Thymus (tissue), 11 donors: ENCODE measurements around the gene RAPGEF3. TPM values are rescaled to one million over a fixed set of nuclear protein-coding genes. Genes with fewer than 3 reads are reported as not detected.
A peak's percentile ranks its signal among the peaks of the same experiment; 100 is the strongest.

Source experiments
- DNase-seq, 9 donors: peaks; one replicate each; pipeline ENCODE4 v3.0.0-alpha.2; 2013; ENCODE audit warnings: low spot score in 9 of 9, low read depth in 6 of 9, missing footprints in 1 of 9
- H3K27ac ChIP-seq, 2 donors: one replicate each; pipeline ENCODE4 v1.5.1; 2013; ENCODE audit warnings: control low read depth in 1 of 2, low read depth in 1 of 2, low read length in 1 of 2, mild to moderate bottlenecking in 1 of 2, moderate library complexity in 1 of 2
- H3K27me3 ChIP-seq, 2 donors: one replicate each; pipeline ENCODE4 v1.5.1; 2013; ENCODE audit warnings: low read length in 1 of 2; ENCODE audit not compliant: control insufficient read depth in 2 of 2, insufficient read depth in 1 of 2
- H3K36me3 ChIP-seq, 2 donors: one replicate each; pipeline ENCODE4 v1.5.1; 2013; ENCODE audit warnings: low read length in 1 of 2, mild to moderate bottlenecking in 1 of 2, moderate library complexity in 1 of 2; ENCODE audit not compliant: control insufficient read depth in 2 of 2, insufficient read depth in 2 of 2
- H3K4me1 ChIP-seq, 2 donors: one replicate each; pipeline ENCODE4 v1.5.1; 2013; ENCODE audit warnings: low read length in 2 of 2; ENCODE audit not compliant: control insufficient read depth in 2 of 2, insufficient read depth in 2 of 2
- H3K4me3 ChIP-seq, 2 donors: one replicate each; pipeline ENCODE4 v1.5.1; 2013; ENCODE audit warnings: low read length in 2 of 2, control low read depth in 1 of 2, mild to moderate bottlenecking in 1 of 2
- H3K9me3 ChIP-seq, 2 donors: one replicate each; pipeline ENCODE4 v1.5.1; 2013; ENCODE audit warnings: low read length in 1 of 2, mild to moderate bottlenecking in 1 of 2; ENCODE audit not compliant: control insufficient read depth in 2 of 2, insufficient read depth in 1 of 2
- WGBS: extraction: QIAGEN DNeasy Blood & Tissue Kit; methylation state at CpG from one replicate; pipeline ENCODE4 v1.1.7; 2013; 5-methylcytosine and 5-hydroxymethylcytosine counted together
- polyA plus RNA-seq: library from polyadenylated mRNA; stranded (reverse); fragments of 200-250 nt; gene quantifications from one replicate; pipeline ENCODE4 v1.2.3, GENCODE V29; 2013
- total RNA-seq: library from RNA; stranded (reverse); fragments of 120-200 nt; gene quantifications from one replicate; pipeline ENCODE4 v1.2.4, GENCODE V29; 2013
- donor health status: healthy.

RAPGEF3 gene
- total and polyA plus RNA-seq, 2 donors, result 1.6 to 20.9 TPM

DNA sequence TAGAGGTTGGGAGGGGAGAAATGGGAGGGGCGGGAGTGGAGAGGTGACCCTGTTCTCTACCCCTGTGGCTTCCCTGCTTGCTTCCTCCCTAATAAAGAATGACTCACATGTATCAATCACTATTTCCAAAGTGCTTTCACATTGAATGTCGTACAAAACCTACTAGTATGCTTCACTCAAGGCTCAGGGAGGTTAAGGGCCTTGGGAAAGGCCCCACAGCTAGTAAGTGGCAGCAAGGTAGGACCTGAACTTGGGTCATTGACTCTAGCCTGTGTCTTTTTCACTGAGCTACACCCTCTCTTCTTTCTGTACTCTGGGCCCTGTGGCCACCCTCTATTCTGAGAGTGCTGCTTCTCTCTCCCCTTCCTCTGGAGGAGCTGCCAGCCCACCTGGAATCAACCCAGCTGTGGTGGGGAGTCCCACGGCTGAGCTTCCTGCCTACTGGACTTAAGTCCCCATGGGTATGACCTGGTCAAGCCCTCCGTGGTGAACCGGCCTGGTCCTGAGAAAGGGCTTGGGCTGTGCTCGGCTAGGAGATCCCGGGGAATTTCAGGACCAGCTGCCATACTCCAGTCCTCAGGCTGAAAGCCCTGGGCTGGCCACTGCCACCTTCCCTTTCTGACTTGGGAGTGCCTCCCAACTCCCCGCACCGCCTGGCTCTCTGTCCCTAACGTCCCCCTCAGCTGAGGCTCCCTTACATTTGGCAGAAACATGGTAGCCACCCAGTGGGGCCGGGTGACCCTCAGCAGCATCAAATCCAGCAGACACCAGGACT is 27.4 kb upstream of the RAPGEF3 start:
- Histone ChIP-seq H3K27me3 (no peaks in the 10 kb centered on the region), H3K36me3 (peaks cover 97 to 98% of the 10 kb centered on the region in 2 donors), H3K4me3 (no peak overlapping the region), H3K4me1 (peaks cover 0 to 3% of the 10 kb centered on the region in 2 donors), H3K27ac (no peak overlapping the region), H3K9me3 (no peaks in the 10 kb centered on the region)
- 96% methylated on average over 11 of the region's 11 CpGs for WGBS
- DNase-seq, result no peak

DNA sequence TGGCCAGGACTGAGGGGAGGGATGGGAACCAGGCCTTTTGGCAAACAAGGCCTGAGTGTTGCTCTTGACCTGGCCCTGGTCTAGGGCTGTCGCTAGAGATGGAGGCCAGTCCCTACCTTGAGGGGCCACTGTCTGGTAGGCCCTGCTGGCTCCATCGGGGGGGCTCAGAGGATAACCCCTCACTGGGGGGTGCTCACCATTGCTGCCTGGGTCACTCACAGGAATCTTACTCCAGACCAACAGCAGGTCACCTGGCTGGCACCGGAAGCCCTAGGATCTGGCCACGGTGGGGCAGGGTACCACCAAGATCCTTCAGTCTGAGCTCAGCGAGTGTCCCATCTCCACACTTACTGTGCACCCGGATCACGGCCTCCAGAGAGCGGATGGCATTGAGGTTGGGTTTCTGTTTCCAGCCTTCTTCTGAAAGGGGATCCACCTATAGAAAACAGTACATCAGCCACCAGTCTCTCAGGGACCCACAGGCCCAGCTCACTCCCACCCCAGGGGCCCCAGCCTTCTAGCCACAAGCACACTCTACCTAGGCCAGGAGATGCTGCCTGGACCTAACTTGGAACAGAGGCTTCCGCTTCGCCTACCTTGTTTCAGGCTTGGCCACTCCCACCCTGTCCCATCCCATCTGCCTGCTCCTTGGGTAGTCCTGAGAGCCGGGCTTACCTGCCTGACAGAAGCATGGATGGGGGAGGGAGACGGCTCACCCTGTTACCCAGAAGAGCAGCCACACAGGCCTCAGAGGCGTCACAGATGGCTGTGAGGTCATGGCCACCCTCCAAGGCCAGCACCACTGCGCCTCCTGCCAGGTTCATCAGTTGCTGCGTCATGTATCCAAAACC is 26.6 kb upstream of the RAPGEF3 start:
- no peaks in the 10 kb centered on the region for H3K27me3 ChIP-seq
- no peak overlapping the region for H3K4me3 ChIP-seq
- no peak for DNase-seq
- H3K27ac ChIP-seq, result no peak overlapping the region
- H3K4me1 ChIP-seq, result peaks cover 0 to 3% of the 10 kb centered on the region in 2 donors
- H3K9me3 ChIP-seq, result no peaks in the 10 kb centered on the region
- peaks cover 89 to 90% of the 10 kb centered on the region in 2 donors for H3K36me3 ChIP-seq
- 92% methylated on average over 15 of the region's 15 CpGs for WGBS

DNA sequence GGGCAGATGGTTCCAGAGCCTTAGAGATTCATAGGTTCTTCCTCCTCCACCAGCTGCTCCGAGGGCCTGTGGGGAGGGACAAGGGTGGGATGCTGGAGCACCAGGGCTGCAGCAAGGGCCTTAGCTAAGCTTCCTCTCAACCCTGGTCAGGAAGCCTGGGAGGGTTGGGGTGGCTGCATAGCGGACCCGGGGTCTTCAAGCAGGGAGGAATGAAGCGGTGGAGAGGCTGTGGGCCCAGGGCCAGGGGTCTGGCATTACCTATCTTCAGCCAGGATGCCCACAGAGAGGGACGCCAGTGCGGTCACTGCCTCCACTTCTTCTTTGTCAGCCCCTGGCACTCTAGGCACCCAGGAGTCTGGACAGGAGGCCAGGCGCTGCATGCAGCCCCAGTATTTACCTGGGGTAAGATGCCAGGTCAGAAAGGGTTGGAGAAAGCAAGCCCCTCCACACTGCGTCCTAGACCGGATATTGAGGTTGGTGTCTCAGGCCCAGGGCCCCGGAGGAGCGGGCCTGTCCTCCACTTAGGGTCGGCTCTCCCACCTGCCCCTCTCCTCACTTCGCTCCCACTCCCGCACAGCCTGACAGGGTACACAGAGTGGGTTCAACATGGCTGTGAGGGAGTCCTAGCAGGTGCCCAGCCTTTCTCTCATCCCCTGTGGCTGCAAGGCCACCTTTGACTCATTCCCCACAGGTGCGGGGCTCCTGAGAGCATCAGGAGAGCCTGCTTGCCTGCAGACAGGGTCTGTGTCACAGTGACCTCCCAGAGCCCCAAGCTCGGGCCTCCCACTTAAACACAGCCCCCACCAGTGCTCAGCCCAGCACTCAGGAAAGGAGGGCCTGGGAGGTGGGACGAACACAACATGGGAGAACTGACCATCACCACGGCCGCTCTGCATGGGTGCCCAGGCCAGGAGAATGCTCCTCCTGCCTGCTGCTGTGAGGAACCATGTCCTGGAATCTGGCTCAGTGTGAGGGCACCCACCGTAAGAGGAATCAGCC is 25.4 kb upstream of the RAPGEF3 start:
- H3K9me3 ChIP-seq, result no peaks in the 10 kb centered on the region
- peaks cover 0 to 11% of the 10 kb centered on the region in 2 donors for H3K4me1 ChIP-seq
- DNase-seq, result no peak
- WGBS, result 96% methylated on average over 20 of the region's 20 CpGs
- peaks cover 79 to 80% of the 10 kb centered on the region in 2 donors for H3K36me3 ChIP-seq
- no peaks in the 10 kb centered on the region for H3K27me3 ChIP-seq
- no peak overlapping the region for H3K4me3 ChIP-seq
- peak overlapping the region in 1 of 2 donors; percentile 14 for H3K27ac ChIP-seq

DNA sequence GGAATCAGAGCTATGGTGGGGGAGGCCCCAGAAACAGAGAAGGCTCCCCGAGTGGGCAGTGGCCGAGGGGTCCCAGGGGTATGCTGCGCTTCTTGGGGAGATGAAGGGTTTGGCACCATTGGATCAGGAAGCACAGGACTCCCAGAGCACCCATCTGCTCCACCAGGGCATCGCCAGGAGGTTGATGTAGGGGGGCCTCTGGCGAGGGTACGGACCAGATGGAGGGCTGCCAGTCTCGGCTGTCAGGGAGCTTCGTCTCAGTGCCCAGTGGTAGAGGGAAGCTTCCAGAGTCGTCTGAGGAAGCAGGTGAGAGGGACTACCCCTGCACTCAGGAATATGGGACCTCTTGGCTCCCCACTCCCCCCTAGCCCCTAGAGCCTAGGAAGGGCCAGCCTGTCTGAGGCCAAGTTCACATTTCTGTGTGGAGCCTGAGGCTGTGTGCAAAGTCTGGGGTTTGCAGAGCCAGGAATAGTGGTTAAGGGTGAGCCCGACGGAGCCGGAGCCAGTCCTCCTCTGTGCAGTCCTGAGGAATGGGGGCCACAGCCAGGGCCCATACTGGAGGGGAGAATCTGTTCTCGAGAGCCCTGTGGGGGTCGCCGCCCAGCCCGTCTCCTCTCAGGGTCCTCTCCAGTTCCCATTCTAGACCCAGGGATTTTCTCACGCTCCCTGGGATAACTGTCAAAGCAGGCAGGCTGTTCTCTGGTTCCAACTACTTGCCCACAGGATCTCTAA is 24.5 kb upstream of the RAPGEF3 start:
- no peak for DNase-seq
- no peak overlapping the region for H3K4me3 ChIP-seq
- no peaks in the 10 kb centered on the region for H3K27me3 ChIP-seq
- peaks cover 0 to 17% of the 10 kb centered on the region in 2 donors for H3K4me1 ChIP-seq
- no peaks in the 10 kb centered on the region for H3K9me3 ChIP-seq
- H3K36me3 ChIP-seq, result peaks cover 69 to 71% of the 10 kb centered on the region in 2 donors
- peak overlapping the region; percentile 14 to 43 for H3K27ac ChIP-seq
- 95% methylated on average over 17 of the region's 17 CpGs for WGBS

DNA sequence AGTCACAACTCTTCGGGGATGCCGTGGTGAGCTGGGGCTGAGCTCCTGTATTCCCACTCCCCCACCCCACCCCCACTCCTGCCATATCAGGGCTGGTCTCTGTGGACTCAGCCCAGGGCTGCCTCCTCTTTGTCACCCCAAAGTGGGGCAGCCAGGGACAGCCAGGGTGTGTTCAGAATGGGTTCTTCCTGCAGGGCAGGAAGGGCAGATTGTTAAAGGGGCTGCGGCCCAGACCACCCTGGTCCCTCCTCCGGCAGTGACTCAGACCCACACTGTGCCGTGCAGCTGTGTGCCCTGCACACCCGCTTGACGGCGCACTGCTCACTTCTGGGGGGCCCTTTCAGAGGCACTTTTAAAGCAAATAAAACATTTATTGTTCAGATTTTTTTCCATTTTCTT is 23.7 kb upstream of the RAPGEF3 start:
- Histone ChIP-seq H3K27me3 (no peaks in the 10 kb centered on the region), H3K9me3 (no peaks in the 10 kb centered on the region), H3K4me3 (no peak overlapping the region), H3K27ac (peak overlapping the region; percentile 65 to 72), H3K4me1 (peaks cover 5 to 25% of the 10 kb centered on the region in 2 donors), H3K36me3 (peaks cover 61 to 63% of the 10 kb centered on the region in 2 donors)
- WGBS, result 88% methylated on average over 8 of the region's 8 CpGs
- DNase-seq, result no peak

DNA sequence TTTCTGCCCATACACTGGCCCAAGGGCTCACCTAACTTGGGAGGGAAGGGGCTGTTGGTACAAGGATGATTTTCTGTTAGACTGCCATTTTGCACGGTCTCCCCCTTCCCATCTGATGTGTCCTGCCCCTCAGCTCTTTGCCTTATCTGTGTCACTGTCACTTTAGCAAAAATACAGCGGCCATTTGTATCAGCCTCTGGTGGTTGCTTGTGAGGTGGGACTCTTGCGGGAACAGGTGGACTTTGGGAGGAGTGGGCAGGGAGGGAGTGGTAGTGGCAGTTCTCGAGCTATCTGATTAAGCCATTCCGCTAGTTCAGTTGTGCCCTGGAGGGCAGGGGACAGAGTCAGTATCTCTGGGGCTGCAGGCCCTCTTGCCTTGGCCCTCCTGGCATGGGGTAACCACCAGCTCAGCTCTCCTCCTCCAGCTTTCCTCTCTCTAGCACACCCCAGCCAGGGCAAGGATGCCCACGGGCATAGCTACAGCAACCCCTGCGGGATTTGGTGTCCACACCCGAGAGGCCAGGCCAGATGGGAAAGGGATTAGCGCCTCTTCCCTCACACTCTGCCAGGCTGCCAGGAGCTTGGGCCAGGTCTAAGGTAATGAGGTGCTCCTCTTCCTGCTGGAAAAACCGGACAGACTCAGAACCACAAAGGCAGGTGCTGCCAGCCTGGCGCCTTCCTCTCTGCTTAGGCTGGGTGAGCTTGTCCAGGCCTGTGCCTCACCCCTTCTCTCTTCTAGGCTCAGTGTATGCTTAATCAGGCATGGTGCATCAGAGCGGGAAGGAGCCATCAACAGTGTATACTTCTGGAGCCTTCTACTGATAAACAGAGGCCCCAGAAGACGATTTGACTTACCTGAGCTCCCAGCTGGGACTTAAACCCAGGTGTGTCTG is 23.0 kb upstream of the RAPGEF3 start:
- Histone ChIP-seq H3K27ac (peak overlapping the region; percentile 65 to 72), H3K36me3 (peaks cover 55 to 56% of the 10 kb centered on the region in 2 donors), H3K9me3 (no peaks in the 10 kb centered on the region), H3K27me3 (no peaks in the 10 kb centered on the region), H3K4me1 (peaks cover 7 to 29% of the 10 kb centered on the region in 2 donors), H3K4me3 (no peak overlapping the region)
- peak in 1 of 9 donors; percentile 39 for DNase-seq
- WGBS, result 94% methylated on average over 13 of the region's 13 CpGs

DNA sequence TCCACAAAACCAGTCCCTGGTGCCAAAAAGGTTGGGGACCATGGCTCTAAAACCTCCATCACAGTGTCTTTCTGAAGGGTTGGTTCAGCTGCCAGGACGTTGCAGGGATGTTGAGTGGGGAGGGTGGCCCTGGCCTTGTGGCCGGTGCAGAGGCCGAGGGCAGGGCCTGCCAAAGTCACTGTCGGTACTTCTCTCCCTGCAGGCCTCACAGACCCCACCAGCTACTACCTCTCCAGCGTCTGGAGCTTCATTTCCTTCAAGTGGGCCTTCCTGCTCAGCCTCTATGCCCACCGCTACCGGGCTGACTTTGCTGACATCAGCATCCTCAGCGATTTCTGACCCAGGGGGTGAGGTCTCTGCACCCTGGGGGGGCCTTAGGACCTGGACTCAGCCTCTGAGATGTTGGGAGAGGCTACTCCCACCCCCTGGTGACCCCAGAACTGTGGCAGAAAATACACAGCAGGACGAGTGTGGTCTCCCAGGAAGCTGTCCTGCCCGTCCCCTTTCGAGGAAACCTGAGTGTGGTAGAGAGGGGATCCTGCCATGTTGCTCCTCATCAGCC is 21.3 kb upstream of the RAPGEF3 start:
- Histone ChIP-seq H3K27me3 (no peaks in the 10 kb centered on the region), H3K4me1 (peaks cover 7 to 46% of the 10 kb centered on the region in 2 donors)

More for the DNA sequence above, 21.3 kb upstream of the RAPGEF3 start:
- Histone ChIP-seq H3K27ac (peak overlapping the region; percentile 3 to 39), H3K4me3 (no peak overlapping the region), H3K9me3 (no peaks in the 10 kb centered on the region), H3K36me3 (peaks cover 38 to 39% of the 10 kb centered on the region in 2 donors)
- WGBS, result 91% methylated on average over 11 of the region's 11 CpGs
- no peak for DNase-seq
